ENCODE data around the gene LOC128125822.
A peak's percentile ranks its signal among the peaks of the same experiment; 100 is the strongest.

LOC128125822 gene

DNA sequence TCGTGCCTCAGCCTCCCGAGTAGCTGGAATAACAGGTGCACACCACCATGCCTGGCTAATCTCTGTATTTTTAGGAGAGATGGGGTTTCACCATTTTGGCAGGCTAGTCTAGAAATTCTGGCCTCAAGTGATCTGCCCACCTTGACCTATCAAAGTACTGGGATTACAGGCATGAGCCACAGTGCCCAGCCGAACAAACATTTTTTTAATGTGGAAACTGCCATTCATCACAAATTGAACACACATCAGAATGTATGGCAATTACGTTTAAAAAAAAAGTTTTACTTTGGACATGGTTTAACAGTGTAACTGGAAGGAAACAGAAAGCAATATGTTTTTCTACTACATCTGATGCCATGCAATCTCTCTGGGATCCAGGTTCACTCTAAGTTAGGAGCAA, 38.3 kb upstream of the LOC128125822 start:
- no peak for DNase-seq (ENCODE audit: low spot score)
- no peak overlapping the region for H3K27ac Mint-ChIP-seq (ENCODE audit: unreplicated experiment)
- no peaks in the 10 kb centered on the region for H3K9me3 Mint-ChIP-seq (ENCODE audit: low read depth)
- H3K36me3 Mint-ChIP-seq (ENCODE audit: low read depth), result peaks cover 1% of the 10 kb centered on the region
- TF ChIP-seq, protein P1, sequence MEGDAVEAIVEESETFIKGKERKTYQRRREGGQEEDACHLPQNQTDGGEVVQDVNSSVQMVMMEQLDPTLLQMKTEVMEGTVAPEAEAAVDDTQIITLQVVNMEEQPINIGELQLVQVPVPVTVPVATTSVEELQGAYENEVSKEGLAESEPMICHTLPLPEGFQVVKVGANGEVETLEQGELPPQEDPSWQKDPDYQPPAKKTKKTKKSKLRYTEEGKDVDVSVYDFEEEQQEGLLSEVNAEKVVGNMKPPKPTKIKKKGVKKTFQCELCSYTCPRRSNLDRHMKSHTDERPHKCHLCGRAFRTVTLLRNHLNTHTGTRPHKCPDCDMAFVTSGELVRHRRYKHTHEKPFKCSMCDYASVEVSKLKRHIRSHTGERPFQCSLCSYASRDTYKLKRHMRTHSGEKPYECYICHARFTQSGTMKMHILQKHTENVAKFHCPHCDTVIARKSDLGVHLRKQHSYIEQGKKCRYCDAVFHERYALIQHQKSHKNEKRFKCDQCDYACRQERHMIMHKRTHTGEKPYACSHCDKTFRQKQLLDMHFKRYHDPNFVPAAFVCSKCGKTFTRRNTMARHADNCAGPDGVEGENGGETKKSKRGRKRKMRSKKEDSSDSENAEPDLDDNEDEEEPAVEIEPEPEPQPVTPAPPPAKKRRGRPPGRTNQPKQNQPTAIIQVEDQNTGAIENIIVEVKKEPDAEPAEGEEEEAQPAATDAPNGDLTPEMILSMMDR (IDR thresholded peaks at IDR 0.05), result no peak
- no peaks in the 10 kb centered on the region for H3K27me3 Mint-ChIP-seq (ENCODE audit: low read depth)
- peaks cover 15% of the 10 kb centered on the region for H3K4me1 Mint-ChIP-seq (ENCODE audit: low read depth)
- H3K4me3 Mint-ChIP-seq (ENCODE audit: unreplicated experiment), result no peak overlapping the region

DNA sequence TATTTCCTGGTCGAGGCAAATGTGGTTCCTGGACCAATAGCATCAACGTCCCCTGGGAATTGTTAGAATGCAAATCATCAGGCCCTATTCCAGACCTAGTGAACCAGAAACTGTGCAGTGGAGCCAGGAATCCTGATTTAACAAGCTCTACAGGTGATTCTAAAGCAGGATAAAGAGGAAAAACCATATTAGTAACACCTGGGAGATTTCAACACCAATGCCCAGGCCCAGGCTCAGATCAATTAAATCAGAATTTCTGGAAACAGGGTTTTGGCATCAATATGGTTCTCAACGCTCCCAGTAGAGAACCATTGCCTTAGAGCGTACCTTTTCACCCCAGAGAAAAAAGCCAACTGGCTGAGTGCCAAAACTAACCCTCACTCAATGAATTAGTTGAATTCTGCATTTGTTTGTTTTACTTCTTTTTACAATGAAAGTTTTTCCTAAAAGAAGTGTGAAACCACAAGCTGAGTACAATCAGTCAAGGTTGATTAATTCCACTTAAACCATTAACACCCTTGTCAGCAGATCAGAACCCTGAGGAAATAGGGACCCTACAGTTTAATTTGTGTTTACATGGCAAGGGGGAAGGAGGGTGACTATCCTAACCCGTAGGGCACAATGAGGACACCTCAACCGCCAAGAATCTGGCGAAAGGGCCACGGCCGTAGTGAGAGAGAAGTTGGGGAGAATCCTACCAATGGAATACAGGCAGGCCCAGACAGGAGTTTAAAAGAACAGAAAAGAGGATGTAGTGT, 34.9 kb upstream of the LOC128125822 start:
- Mint-ChIP-seq H3K4me3 (ENCODE audit: unreplicated experiment) (no peak overlapping the region), H3K4me1 (ENCODE audit: low read depth) (peaks cover 12% of the 10 kb centered on the region), H3K27ac (ENCODE audit: unreplicated experiment) (no peak overlapping the region), H3K36me3 (ENCODE audit: low read depth) (peaks cover 1% of the 10 kb centered on the region), H3K27me3 (ENCODE audit: low read depth) (no peaks in the 10 kb centered on the region), H3K9me3 (ENCODE audit: low read depth) (no peaks in the 10 kb centered on the region)
- DNase-seq (ENCODE audit: low spot score), result no peak
- TF ChIP-seq, protein P1 (IDR thresholded peaks at IDR 0.05), result no peak

DNA sequence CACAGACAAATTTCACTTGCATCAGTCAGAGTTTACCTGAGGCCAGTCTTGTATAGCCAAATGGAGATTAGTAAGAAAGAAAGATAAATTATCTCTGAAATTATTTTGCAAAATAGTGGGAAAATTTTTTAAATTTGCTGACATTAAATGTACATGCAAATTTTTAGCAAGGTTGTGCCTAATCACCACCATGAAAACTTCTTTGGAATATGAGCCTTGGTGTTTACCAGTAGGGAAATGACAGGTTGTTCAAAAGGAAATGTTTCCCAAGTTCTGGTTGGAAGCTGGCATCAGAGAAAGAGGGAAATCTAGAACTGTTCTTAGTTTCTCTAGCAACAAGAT, 34.4 kb upstream of the LOC128125822 start:
- H3K4me1 Mint-ChIP-seq (ENCODE audit: low read depth), result peaks cover 16% of the 10 kb centered on the region
- H3K27me3 Mint-ChIP-seq (ENCODE audit: low read depth), result no peaks in the 10 kb centered on the region
- H3K9me3 Mint-ChIP-seq (ENCODE audit: low read depth), result no peaks in the 10 kb centered on the region
- peaks cover 1% of the 10 kb centered on the region for H3K36me3 Mint-ChIP-seq (ENCODE audit: low read depth)
- TF ChIP-seq, protein P1 (IDR thresholded peaks at IDR 0.05), result no peak
- DNase-seq (ENCODE audit: low spot score), result no peak
- H3K4me3 Mint-ChIP-seq (ENCODE audit: unreplicated experiment), result no peak overlapping the region
- no peak overlapping the region for H3K27ac Mint-ChIP-seq (ENCODE audit: unreplicated experiment)

DNA sequence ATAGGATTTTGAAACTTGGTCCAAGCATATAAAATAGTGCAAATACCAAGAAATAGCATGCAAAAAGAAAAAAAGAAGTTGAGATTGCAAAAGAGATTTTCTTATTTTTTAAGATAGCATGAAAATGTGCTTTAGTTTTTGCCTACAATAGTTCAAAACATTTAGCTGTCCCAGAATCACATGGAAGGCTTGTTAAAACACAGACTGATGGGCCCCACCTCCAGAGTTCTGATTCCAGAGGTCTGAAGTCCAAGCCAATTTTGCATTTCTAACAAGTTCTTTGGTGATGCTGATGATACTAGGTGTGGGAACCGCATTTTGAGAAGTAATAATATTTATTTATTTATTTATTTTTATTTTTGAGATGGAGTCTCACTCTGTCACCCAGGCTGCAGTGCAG, 33.7 kb upstream of the LOC128125822 start:
- DNase-seq (ENCODE audit: low spot score), result no peak
- TF ChIP-seq, protein P1 (IDR thresholded peaks at IDR 0.05), result no peak
- no peak overlapping the region for H3K4me3 Mint-ChIP-seq (ENCODE audit: unreplicated experiment)
- H3K4me1 Mint-ChIP-seq (ENCODE audit: low read depth), result peaks cover 23% of the 10 kb centered on the region
- H3K36me3 Mint-ChIP-seq (ENCODE audit: low read depth), result peaks cover 1% of the 10 kb centered on the region
- H3K27ac Mint-ChIP-seq (ENCODE audit: unreplicated experiment), result no peak overlapping the region
- H3K27me3 Mint-ChIP-seq (ENCODE audit: low read depth), result no peaks in the 10 kb centered on the region
- H3K9me3 Mint-ChIP-seq (ENCODE audit: low read depth), result no peaks in the 10 kb centered on the region

DNA sequence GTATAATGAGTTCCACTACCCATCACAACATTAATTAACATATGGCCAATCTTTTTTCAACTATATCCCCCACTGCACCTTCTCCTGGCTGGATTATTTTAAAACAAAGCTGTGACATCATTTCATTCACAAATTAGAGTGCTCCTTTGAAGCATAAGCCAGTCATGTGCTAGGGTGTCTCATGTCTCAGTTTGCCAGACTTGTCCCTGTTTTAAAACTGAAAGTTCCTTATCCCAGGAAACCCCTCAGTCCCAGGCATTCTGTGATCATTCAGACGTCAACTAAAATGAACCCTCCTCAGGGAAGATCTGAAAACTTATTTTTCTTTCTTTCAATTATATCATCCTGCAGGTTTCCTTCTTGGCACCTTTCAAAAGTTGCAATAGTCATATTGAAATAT, 29.3 kb upstream of the LOC128125822 start:
- H3K9me3 Mint-ChIP-seq (ENCODE audit: low read depth), result no peaks in the 10 kb centered on the region
- TF ChIP-seq, protein P1 (IDR thresholded peaks at IDR 0.05), result no peak
- peak overlapping the region; percentile 88 for H3K27ac Mint-ChIP-seq (ENCODE audit: unreplicated experiment)
- DNase-seq (ENCODE audit: low spot score), result no peak
- peaks cover 25% of the 10 kb centered on the region for H3K4me1 Mint-ChIP-seq (ENCODE audit: low read depth)
- no peak overlapping the region for H3K4me3 Mint-ChIP-seq (ENCODE audit: unreplicated experiment)
- H3K36me3 Mint-ChIP-seq (ENCODE audit: low read depth), result no peaks in the 10 kb centered on the region
- H3K27me3 Mint-ChIP-seq (ENCODE audit: low read depth), result no peaks in the 10 kb centered on the region

All from chondrocyte (in vitro differentiated cells).